ENCODE results near the gene ZER1. TPM values are rescaled to one million over a fixed set of nuclear protein-coding genes. Genes with fewer than 3 reads are reported as not detected.

ZER1 gene
- total RNA-seq, 1 donor from 2014 or later, result 38.0 TPM

- H3K27ac Mint-ChIP-seq (ENCODE audit: unreplicated experiment), result no peak overlapping the region
- H3K4me1 Mint-ChIP-seq (ENCODE audit: low read depth, unreplicated experiment), result no peaks in the 10 kb centered on the region
- no peak for DNase-seq
- no peak overlapping the region for H3K4me3 Mint-ChIP-seq (ENCODE audit: unreplicated experiment)
- no peaks in the 10 kb centered on the region for H3K36me3 Mint-ChIP-seq (ENCODE audit: unreplicated experiment)
- H3K27me3 Mint-ChIP-seq (ENCODE audit: unreplicated experiment), result no peaks in the 10 kb centered on the region
- TF ChIP-seq, protein P1, sequence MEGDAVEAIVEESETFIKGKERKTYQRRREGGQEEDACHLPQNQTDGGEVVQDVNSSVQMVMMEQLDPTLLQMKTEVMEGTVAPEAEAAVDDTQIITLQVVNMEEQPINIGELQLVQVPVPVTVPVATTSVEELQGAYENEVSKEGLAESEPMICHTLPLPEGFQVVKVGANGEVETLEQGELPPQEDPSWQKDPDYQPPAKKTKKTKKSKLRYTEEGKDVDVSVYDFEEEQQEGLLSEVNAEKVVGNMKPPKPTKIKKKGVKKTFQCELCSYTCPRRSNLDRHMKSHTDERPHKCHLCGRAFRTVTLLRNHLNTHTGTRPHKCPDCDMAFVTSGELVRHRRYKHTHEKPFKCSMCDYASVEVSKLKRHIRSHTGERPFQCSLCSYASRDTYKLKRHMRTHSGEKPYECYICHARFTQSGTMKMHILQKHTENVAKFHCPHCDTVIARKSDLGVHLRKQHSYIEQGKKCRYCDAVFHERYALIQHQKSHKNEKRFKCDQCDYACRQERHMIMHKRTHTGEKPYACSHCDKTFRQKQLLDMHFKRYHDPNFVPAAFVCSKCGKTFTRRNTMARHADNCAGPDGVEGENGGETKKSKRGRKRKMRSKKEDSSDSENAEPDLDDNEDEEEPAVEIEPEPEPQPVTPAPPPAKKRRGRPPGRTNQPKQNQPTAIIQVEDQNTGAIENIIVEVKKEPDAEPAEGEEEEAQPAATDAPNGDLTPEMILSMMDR (IDR thresholded peaks at IDR 0.05; ENCODE audit: partially characterized antibody, unreplicated experiment), result no peak
- no peaks in the 10 kb centered on the region for H3K9me3 Mint-ChIP-seq (ENCODE audit: unreplicated experiment)
Measured at GRCh38 chr9:128792978-128793686, 21.4 kb upstream of the ZER1 start.

- no peak overlapping the region for H3K27ac Mint-ChIP-seq (ENCODE audit: unreplicated experiment)
- no peak overlapping the region for H3K4me3 Mint-ChIP-seq (ENCODE audit: unreplicated experiment)
- TF ChIP-seq, protein P1 (IDR thresholded peaks at IDR 0.05; ENCODE audit: partially characterized antibody, unreplicated experiment), result no peak
- DNase-seq, result no peak
- peaks cover 1% of the 10 kb centered on the region for H3K4me1 Mint-ChIP-seq (ENCODE audit: low read depth, unreplicated experiment)
- no peaks in the 10 kb centered on the region for H3K9me3 Mint-ChIP-seq (ENCODE audit: unreplicated experiment)
- no peaks in the 10 kb centered on the region for H3K36me3 Mint-ChIP-seq (ENCODE audit: unreplicated experiment)
- H3K27me3 Mint-ChIP-seq (ENCODE audit: unreplicated experiment), result peaks cover 5% of the 10 kb centered on the region
Measured at GRCh38 chr9:128792134-128792533, 20.4 kb upstream of the ZER1 start.

DNA sequence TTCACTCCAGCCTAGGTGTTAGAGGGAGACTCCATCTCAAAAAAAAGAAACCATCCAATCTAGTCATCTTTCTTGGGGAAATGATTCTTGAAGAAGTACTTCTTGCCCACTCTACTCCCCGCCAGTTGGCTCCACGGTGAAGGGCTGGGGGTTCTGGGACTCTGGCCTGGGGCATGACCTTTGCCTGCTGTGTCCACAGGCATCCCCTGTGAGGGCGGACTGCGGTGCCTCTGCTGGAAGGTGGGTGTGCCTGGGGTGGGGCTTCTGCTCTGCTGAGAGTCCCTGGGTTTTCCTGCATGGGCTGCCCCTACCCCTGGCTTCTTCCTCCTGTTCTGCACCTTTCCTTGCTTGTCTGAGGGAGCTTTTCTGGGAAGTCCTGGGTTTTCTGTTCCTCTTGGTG lies 18.8 kb upstream of the ZER1 start:
- H3K27ac Mint-ChIP-seq (ENCODE audit: unreplicated experiment), result no peak overlapping the region
- H3K9me3 Mint-ChIP-seq (ENCODE audit: unreplicated experiment), result no peaks in the 10 kb centered on the region
- H3K4me1 Mint-ChIP-seq (ENCODE audit: low read depth, unreplicated experiment), result peaks cover 1% of the 10 kb centered on the region
- H3K27me3 Mint-ChIP-seq (ENCODE audit: unreplicated experiment), result peaks cover 5% of the 10 kb centered on the region
- no peak for DNase-seq
- no peak overlapping the region for H3K4me3 Mint-ChIP-seq (ENCODE audit: unreplicated experiment)
- H3K36me3 Mint-ChIP-seq (ENCODE audit: unreplicated experiment), result no peaks in the 10 kb centered on the region
- TF ChIP-seq, protein P1 (IDR thresholded peaks at IDR 0.05; ENCODE audit: partially characterized antibody, unreplicated experiment), result no peak

DNA sequence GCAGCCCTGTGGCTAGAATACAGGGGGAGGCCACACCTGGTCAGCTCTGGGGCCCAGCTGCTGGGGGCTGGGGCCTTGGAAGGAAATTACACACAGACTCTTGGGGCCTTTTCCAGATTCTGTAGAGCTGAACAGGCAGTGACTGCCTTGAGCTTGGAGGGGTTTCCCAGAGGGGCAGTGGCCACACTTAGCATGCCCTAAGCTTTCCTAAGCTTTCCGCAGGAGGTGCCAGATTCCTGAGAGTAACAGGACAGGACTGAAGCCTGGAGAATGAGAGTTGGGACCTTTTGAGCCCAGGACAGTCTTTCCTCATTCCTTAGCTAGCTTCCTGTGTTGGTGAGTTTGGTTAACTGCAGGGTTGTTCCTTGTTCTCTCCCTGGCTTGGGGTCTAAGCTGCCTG lies 16.7 kb upstream of the ZER1 start:
- H3K9me3 Mint-ChIP-seq (ENCODE audit: unreplicated experiment), result no peaks in the 10 kb centered on the region
- H3K27ac Mint-ChIP-seq (ENCODE audit: unreplicated experiment), result no peak overlapping the region
- DNase-seq, result no peak
- TF ChIP-seq, protein P1 (IDR thresholded peaks at IDR 0.05; ENCODE audit: partially characterized antibody, unreplicated experiment), result no peak
- peaks cover 5% of the 10 kb centered on the region for H3K27me3 Mint-ChIP-seq (ENCODE audit: unreplicated experiment)
- H3K4me1 Mint-ChIP-seq (ENCODE audit: low read depth, unreplicated experiment), result peaks cover 1% of the 10 kb centered on the region
- no peaks in the 10 kb centered on the region for H3K36me3 Mint-ChIP-seq (ENCODE audit: unreplicated experiment)
- H3K4me3 Mint-ChIP-seq (ENCODE audit: unreplicated experiment), result peak overlapping the region; percentile 59

- Mint-ChIP-seq H3K4me1 (ENCODE audit: low read depth, unreplicated experiment) (peaks cover 1% of the 10 kb centered on the region), H3K27ac (ENCODE audit: unreplicated experiment) (peak overlapping the region; percentile 85), H3K36me3 (ENCODE audit: unreplicated experiment) (no peaks in the 10 kb centered on the region), H3K9me3 (ENCODE audit: unreplicated experiment) (no peaks in the 10 kb centered on the region), H3K4me3 (ENCODE audit: unreplicated experiment) (peak overlapping the region; percentile 95), H3K27me3 (ENCODE audit: unreplicated experiment) (peaks cover 5% of the 10 kb centered on the region)
- no peak for DNase-seq
- TF ChIP-seq, protein P1 (IDR thresholded peaks at IDR 0.05; ENCODE audit: partially characterized antibody, unreplicated experiment), result no peak
Measured at GRCh38 chr9:128787659-128788058, 15.9 kb upstream of the ZER1 start.

Data from glutamatergic neuron (in vitro differentiated cells).